AG04450 (cell line): ENCODE measurements around the gene DGCR2. TPM values are rescaled to one million over a fixed set of nuclear protein-coding genes. Genes with fewer than 3 reads are reported as not detected.
A peak's percentile ranks its signal among the peaks of the same experiment; 100 is the strongest.

Experiments used
- CTCF ChIA-PET: fragments of 300-600, 350-600 bp; formaldehyde crosslinking; extraction: SDS; loops from one replicate; lab custom pipeline; 2022; ENCODE audit warnings: antibody characterized with exemption, inconsistent platforms; lab: Charles Lee
- POLR2A ChIA-PET: fragments of 350-600 bp; formaldehyde crosslinking; extraction: SDS; loops from one replicate; lab custom pipeline; 2021; ENCODE audit warnings: antibody characterized with exemption, inconsistent platforms; lab: Yijun Ruan, JAX
- DNase-seq: peaks from one replicate; pipeline ENCODE4 v3.0.0-alpha.2; 2011; ENCODE audit warnings: low read depth, low spot score
- H3K27ac ChIP-seq: one replicate; pipeline ENCODE4 v1.5.1; 2012; ENCODE audit warnings: low read depth, low read length, control low read depth
- H3K27me3 ChIP-seq: one replicate; pipeline ENCODE4 v1.6.0; 2012; ENCODE audit warnings: low read length; ENCODE audit not compliant: control insufficient read depth, insufficient read depth
- H3K4me3 ChIP-seq: 2 replicates; pipeline ENCODE4 v1.5.1; 2011; ENCODE audit warnings: mild to moderate bottlenecking, low read depth, low read length, control low read depth
- H3K9me3 ChIP-seq: 2 replicates; pipeline ENCODE4 v1.5.1; 2012; ENCODE audit warnings: low read length; ENCODE audit not compliant: control insufficient read depth, insufficient read depth
- polyA plus RNA-seq: library from polyadenylated mRNA; depleted of rRNA; stranded (reverse); fragments of >200 nt; gene quantifications from 2 replicates; pipeline ENCODE4 v1.2.3, GENCODE V29; 2011
- TF ChIP-seq, protein P1 (sequence below): IDR thresholded peaks from 2 replicates; pipeline ENCODE4 v1.5.1; 2011; ENCODE audit warnings: low read depth, low read length, control low read depth, inconsistent platforms

DGCR2 gene
- polyA plus RNA-seq, 1 experiment: 23.0 TPM

- ChIA-PET CTCF (interaction anchor here (1.1 kb wide), 1 partner anchor 38 kb away, joined by 4 read pairs; no protein-coding TSS in a partner anchor), POLR2A (no interaction called here)
- TF ChIP-seq, protein P1, sequence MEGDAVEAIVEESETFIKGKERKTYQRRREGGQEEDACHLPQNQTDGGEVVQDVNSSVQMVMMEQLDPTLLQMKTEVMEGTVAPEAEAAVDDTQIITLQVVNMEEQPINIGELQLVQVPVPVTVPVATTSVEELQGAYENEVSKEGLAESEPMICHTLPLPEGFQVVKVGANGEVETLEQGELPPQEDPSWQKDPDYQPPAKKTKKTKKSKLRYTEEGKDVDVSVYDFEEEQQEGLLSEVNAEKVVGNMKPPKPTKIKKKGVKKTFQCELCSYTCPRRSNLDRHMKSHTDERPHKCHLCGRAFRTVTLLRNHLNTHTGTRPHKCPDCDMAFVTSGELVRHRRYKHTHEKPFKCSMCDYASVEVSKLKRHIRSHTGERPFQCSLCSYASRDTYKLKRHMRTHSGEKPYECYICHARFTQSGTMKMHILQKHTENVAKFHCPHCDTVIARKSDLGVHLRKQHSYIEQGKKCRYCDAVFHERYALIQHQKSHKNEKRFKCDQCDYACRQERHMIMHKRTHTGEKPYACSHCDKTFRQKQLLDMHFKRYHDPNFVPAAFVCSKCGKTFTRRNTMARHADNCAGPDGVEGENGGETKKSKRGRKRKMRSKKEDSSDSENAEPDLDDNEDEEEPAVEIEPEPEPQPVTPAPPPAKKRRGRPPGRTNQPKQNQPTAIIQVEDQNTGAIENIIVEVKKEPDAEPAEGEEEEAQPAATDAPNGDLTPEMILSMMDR: no peak
- no peak for DNase-seq
- Histone ChIP-seq H3K4me3 (no peak overlapping the region), H3K27me3 (no peaks in the 10 kb centered on the region), H3K9me3 (no peaks in the 10 kb centered on the region), H3K27ac (no peak overlapping the region)
Observed at GRCh38 chr22:19106886-19107729, 15.1 kb downstream of the DGCR2 start.

GRCh38 chr22:19105867-19106802 is 16.1 kb downstream of the DGCR2 start:
- Histone ChIP-seq H3K4me3 (no peak overlapping the region), H3K9me3 (no peaks in the 10 kb centered on the region), H3K27me3 (no peaks in the 10 kb centered on the region), H3K27ac (no peak overlapping the region)
- ChIA-PET POLR2A (no interaction called here), CTCF (no interaction called here)
- no peak for DNase-seq
- TF ChIP-seq, protein P1: peak; percentile 30; the same call in 1 of the 2 replicates

DNA sequence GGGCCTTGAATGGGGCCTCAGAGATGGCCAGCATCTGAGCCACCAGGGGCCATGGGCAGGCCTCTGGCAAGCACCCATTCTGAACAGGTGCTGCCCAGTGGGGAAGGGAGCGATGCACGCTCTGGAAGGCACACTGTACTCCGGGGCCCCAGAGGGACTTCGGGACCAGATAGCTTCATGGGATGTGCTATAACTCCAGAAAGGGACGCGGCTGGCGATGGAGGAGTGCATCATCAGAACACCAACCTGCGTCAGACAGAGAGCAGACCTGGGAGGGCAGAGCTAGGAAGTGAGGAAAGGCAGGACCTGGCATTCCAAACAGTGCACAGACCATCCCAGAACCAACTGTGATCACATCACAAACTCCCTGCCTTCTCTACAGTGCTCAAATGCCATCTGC is 16.8 kb downstream of the DGCR2 start:
- no peak for DNase-seq
- CTCF ChIA-PET: no interaction called here
- TF ChIP-seq, protein P1: no peak
- no peak overlapping the region for H3K27ac ChIP-seq
- POLR2A ChIA-PET: no interaction called here
- no peak overlapping the region for H3K4me3 ChIP-seq
- no peaks in the 10 kb centered on the region for H3K27me3 ChIP-seq
- H3K9me3 ChIP-seq: no peaks in the 10 kb centered on the region

DNA sequence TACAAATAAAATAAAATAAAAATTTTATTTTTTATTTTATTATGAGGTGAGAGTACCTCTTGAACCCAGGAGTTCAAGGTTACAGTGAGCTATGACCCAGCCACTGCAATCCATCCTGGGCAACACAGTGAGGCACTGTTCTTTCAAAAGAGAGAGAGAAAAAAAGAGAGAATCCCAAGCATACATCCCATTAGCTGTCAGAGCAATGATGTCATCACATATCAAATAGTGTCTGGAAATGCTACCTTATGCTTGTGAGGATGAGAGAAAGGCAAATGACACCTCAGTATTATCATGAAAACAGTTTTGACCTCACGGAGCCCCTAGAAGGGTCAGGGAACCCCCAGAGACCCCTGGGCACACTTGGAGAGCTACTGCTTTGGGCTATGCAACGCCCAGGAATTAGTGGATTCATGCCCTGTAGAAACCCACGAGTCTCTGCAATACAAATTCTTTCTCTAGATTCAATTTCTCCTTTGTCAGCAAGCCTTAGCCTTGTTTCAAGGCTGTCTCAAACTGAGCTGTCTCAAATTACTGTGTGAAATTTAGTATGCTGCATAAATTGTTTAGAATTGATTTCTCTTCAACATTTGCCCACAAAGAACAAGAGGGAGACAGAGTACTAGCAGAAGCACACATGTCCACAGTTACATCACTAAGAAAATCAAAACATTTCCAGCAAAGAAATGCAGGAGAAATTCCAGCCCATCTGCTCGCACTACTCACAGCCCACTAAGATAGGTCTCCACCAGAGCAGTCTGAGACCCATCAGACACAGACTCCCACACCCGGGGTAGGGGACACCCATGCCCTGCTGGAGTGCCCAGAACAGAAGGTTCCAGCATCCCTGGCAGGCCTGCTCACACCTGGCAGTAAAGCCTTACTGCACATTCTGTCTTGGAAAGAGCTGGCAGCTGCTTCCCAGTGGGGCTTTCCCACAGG is 18.1 kb downstream of the DGCR2 start:
- peak; percentile 66 for DNase-seq
- H3K4me3 ChIP-seq: peak overlapping the region; percentile 22
- H3K9me3 ChIP-seq: no peaks in the 10 kb centered on the region
- peak overlapping the region; percentile 92 for H3K27ac ChIP-seq
- H3K27me3 ChIP-seq: no peaks in the 10 kb centered on the region
- POLR2A ChIA-PET: interaction anchor here (0.5 to 1.3 kb wide), 5 partner anchors 18 to 71 kb away, joined by 3 to 7 read pairs (median 4); partner anchors contain the start of genes DGCR2 and ESS2
- TF ChIP-seq, protein P1: no peak
- CTCF ChIA-PET: interaction anchor here (0.9 to 1.4 kb wide), 2 partner anchors 14 to 41 kb away, joined by 3 to 4 read pairs; partner anchors contain the start of gene ESS2
